ENCODE data around the gene KIF12. TPM values are rescaled to one million over a fixed set of nuclear protein-coding genes. Genes with fewer than 3 reads are reported as not detected.

KIF12 gene
- total RNA-seq, 2 experiments from 2014 or later = not detected

GRCh38 chr9:114076237-114077161, 22.6 kb downstream of the KIF12 start:
- DNase-seq = no peak
- H3K9me3 Mint-ChIP-seq = no peaks in the 10 kb centered on the region
- H3K4me1 Mint-ChIP-seq = no peaks in the 10 kb centered on the region
- H3K27ac Mint-ChIP-seq = no peak overlapping the region
- no peaks in the 10 kb centered on the region for H3K36me3 Mint-ChIP-seq
- H3K4me3 Mint-ChIP-seq = no peak overlapping the region
- H3K27me3 Mint-ChIP-seq = peaks cover 14% of the 10 kb centered on the region

- H3K9me3 Mint-ChIP-seq = no peaks in the 10 kb centered on the region
- H3K27ac Mint-ChIP-seq = no peak overlapping the region
- DNase-seq = no peak
- H3K4me3 Mint-ChIP-seq = no peak overlapping the region
- H3K36me3 Mint-ChIP-seq = no peaks in the 10 kb centered on the region
- H3K4me1 Mint-ChIP-seq = no peaks in the 10 kb centered on the region
- H3K27me3 Mint-ChIP-seq = peaks cover 14% of the 10 kb centered on the region
Observed at GRCh38 chr9:114075602-114076001, 23.5 kb downstream of the KIF12 start.

- H3K4me3 Mint-ChIP-seq = no peak overlapping the region
- no peaks in the 10 kb centered on the region for H3K4me1 Mint-ChIP-seq
- H3K9me3 Mint-ChIP-seq = no peaks in the 10 kb centered on the region
- no peaks in the 10 kb centered on the region for H3K36me3 Mint-ChIP-seq
- H3K27me3 Mint-ChIP-seq = peaks cover 17% of the 10 kb centered on the region
- H3K27ac Mint-ChIP-seq = no peak overlapping the region
- DNase-seq = no peak
Observed at GRCh38 chr9:114072184-114073140, 26.6 kb downstream of the KIF12 start.

- no peaks in the 10 kb centered on the region for H3K9me3 Mint-ChIP-seq
- H3K27ac Mint-ChIP-seq = no peak overlapping the region
- DNase-seq = no peak
- no peak overlapping the region for H3K4me3 Mint-ChIP-seq
- no peaks in the 10 kb centered on the region for H3K36me3 Mint-ChIP-seq
- H3K27me3 Mint-ChIP-seq = peaks cover 12% of the 10 kb centered on the region
- H3K4me1 Mint-ChIP-seq = no peaks in the 10 kb centered on the region
Observed at GRCh38 chr9:114071197-114071795, 27.8 kb downstream of the KIF12 start.

GRCh38 chr9:114070188-114071103, 28.6 kb downstream of the KIF12 start:
- Mint-ChIP-seq H3K27me3 (peaks cover 4% of the 10 kb centered on the region), H3K4me3 (no peak overlapping the region), H3K36me3 (no peaks in the 10 kb centered on the region), H3K4me1 (no peaks in the 10 kb centered on the region), H3K9me3 (no peaks in the 10 kb centered on the region), H3K27ac (no peak overlapping the region)
- no peak for DNase-seq

GRCh38 chr9:114069476-114070187, 29.5 kb downstream of the KIF12 start:
- H3K27ac Mint-ChIP-seq = no peak overlapping the region
- no peak for DNase-seq
- no peaks in the 10 kb centered on the region for H3K36me3 Mint-ChIP-seq
- peaks cover 4% of the 10 kb centered on the region for H3K27me3 Mint-ChIP-seq
- no peaks in the 10 kb centered on the region for H3K4me1 Mint-ChIP-seq
- no peak overlapping the region for H3K4me3 Mint-ChIP-seq
- H3K9me3 Mint-ChIP-seq = no peaks in the 10 kb centered on the region

GRCh38 chr9:114065304-114065703, 33.8 kb downstream of the KIF12 start:
- peaks cover 21% of the 10 kb centered on the region for H3K27me3 Mint-ChIP-seq
- H3K4me3 Mint-ChIP-seq = no peak overlapping the region
- H3K27ac Mint-ChIP-seq = no peak overlapping the region
- H3K4me1 Mint-ChIP-seq = no peaks in the 10 kb centered on the region
- no peak for DNase-seq
- H3K9me3 Mint-ChIP-seq = no peaks in the 10 kb centered on the region
- H3K36me3 Mint-ChIP-seq = no peaks in the 10 kb centered on the region

GRCh38 chr9:114061830-114062474, 37.1 kb downstream of the KIF12 start:
- no peak overlapping the region for H3K27ac Mint-ChIP-seq
- DNase-seq = no peak
- no peaks in the 10 kb centered on the region for H3K36me3 Mint-ChIP-seq
- H3K4me1 Mint-ChIP-seq = no peaks in the 10 kb centered on the region
- H3K9me3 Mint-ChIP-seq = no peaks in the 10 kb centered on the region
- H3K4me3 Mint-ChIP-seq = no peak overlapping the region
- peaks cover 18% of the 10 kb centered on the region for H3K27me3 Mint-ChIP-seq

- H3K27ac Mint-ChIP-seq = no peak overlapping the region
- no peaks in the 10 kb centered on the region for H3K4me1 Mint-ChIP-seq
- peaks cover 18% of the 10 kb centered on the region for H3K27me3 Mint-ChIP-seq
- DNase-seq = no peak
- H3K36me3 Mint-ChIP-seq = no peaks in the 10 kb centered on the region
- H3K9me3 Mint-ChIP-seq = no peaks in the 10 kb centered on the region
- no peak overlapping the region for H3K4me3 Mint-ChIP-seq
Observed at GRCh38 chr9:114061292-114061691, 37.8 kb downstream of the KIF12 start.

- H3K36me3 Mint-ChIP-seq = no peaks in the 10 kb centered on the region
- H3K4me3 Mint-ChIP-seq = no peak overlapping the region
- H3K27me3 Mint-ChIP-seq = peaks cover 18% of the 10 kb centered on the region
- no peak overlapping the region for H3K27ac Mint-ChIP-seq
- no peak for DNase-seq
- H3K9me3 Mint-ChIP-seq = no peaks in the 10 kb centered on the region
- H3K4me1 Mint-ChIP-seq = no peaks in the 10 kb centered on the region
Observed at GRCh38 chr9:114060711-114061110, 38.4 kb downstream of the KIF12 start.

- H3K4me1 Mint-ChIP-seq = no peaks in the 10 kb centered on the region
- no peaks in the 10 kb centered on the region for H3K36me3 Mint-ChIP-seq
- H3K27ac Mint-ChIP-seq = no peak overlapping the region
- DNase-seq = no peak
- H3K27me3 Mint-ChIP-seq = peaks cover 18% of the 10 kb centered on the region
- no peak overlapping the region for H3K4me3 Mint-ChIP-seq
- H3K9me3 Mint-ChIP-seq = no peaks in the 10 kb centered on the region
Observed at GRCh38 chr9:114060070-114060469, 39.0 kb downstream of the KIF12 start.

- Mint-ChIP-seq H3K27ac (no peak overlapping the region), H3K9me3 (no peaks in the 10 kb centered on the region), H3K36me3 (no peaks in the 10 kb centered on the region), H3K4me3 (no peak overlapping the region), H3K4me1 (no peaks in the 10 kb centered on the region), H3K27me3 (peaks cover 18% of the 10 kb centered on the region)
- no peak for DNase-seq
Observed at GRCh38 chr9:114059047-114059803, 39.9 kb downstream of the KIF12 start.

GRCh38 chr9:114058688-114059046, 40.4 kb downstream of the KIF12 start:
- Mint-ChIP-seq H3K4me3 (no peak overlapping the region), H3K4me1 (no peaks in the 10 kb centered on the region), H3K36me3 (no peaks in the 10 kb centered on the region), H3K9me3 (no peaks in the 10 kb centered on the region), H3K27ac (no peak overlapping the region), H3K27me3 (peaks cover 17% of the 10 kb centered on the region)
- no peak for DNase-seq
